MM.1S (cell line): ENCODE results near the gene PAX7.

Experiments
- DNase-seq: peaks from one replicate; pipeline ENCODE4 v3.0.0-alpha.2; 2015
- H2AFZ ChIP-seq: fragments of 300-600 bp; sonication (generic); 2 replicates; pipeline ENCODE4 v1.6.0; 2016; ENCODE audit warnings: antibody characterized with exemption, low read length
- H3F3A ChIP-seq: fragments of 300-600 bp; sonication (generic); 2 replicates; pipeline ENCODE4 v1.6.1; 2016; ENCODE audit warnings: mild to moderate bottlenecking, antibody characterized with exemption, low read length, moderate library complexity, mixed read lengths; ENCODE audit not compliant: insufficient read depth
- H3K27ac ChIP-seq: fragments of 300-600 bp; sonication (generic); 2 replicates; pipeline ENCODE4 v1.5.1; 2016; ENCODE audit warnings: mild to moderate bottlenecking, low read length
- H3K27me3 ChIP-seq: fragments of 300-600 bp; sonication (generic); replicated peaks from 2 replicates; pipeline ENCODE4 v1.6.0; 2016; ENCODE audit warnings: low read length; ENCODE audit not compliant: insufficient read depth
- H3K36me3 ChIP-seq: fragments of 300-600 bp; sonication (generic); replicated peaks from 2 replicates; pipeline ENCODE4 v1.6.1; 2016; ENCODE audit warnings: mild to moderate bottlenecking, low read length, mixed read lengths; ENCODE audit not compliant: insufficient read depth
- H3K4me1 ChIP-seq: fragments of 300-600 bp; sonication (generic); 2 replicates; pipeline ENCODE4 v1.6.1; 2016; ENCODE audit warnings: low read length, mixed read lengths
- H3K4me2 ChIP-seq: fragments of 300-600 bp; sonication (generic); 2 replicates; pipeline ENCODE4 v1.6.0; 2016; ENCODE audit warnings: low read depth, low read length
- H3K4me3 ChIP-seq: fragments of 300-600 bp; sonication (generic); 2 replicates; pipeline ENCODE4 v1.5.1; 2016; ENCODE audit warnings: low read length, mixed read lengths
- H3K79me2 ChIP-seq: fragments of 300-600 bp; sonication (generic); 2 replicates; pipeline ENCODE4 v1.6.1; 2016; ENCODE audit warnings: mixed run types, low read length, mixed read lengths
- H3K9ac ChIP-seq: fragments of 300-600 bp; sonication (generic); 2 replicates; pipeline ENCODE4 v1.6.1; 2016; ENCODE audit warnings: low read length, mixed read lengths
- H3K9me2 ChIP-seq: fragments of 300-600 bp; sonication (generic); replicated peaks from 2 replicates; pipeline ENCODE4 v1.6.1; 2016; ENCODE audit warnings: mild to moderate bottlenecking, low read length, mixed read lengths; ENCODE audit not compliant: insufficient read depth
- H3K9me3 ChIP-seq: fragments of 300-600 bp; sonication (generic); replicated peaks from 2 replicates; pipeline ENCODE4 v1.6.1; 2016; ENCODE audit warnings: mild to moderate bottlenecking, low read length, mixed read lengths; ENCODE audit not compliant: insufficient read depth
- H4K20me1 ChIP-seq: fragments of 300-600 bp; sonication (generic); 2 replicates; pipeline ENCODE4 v1.6.1; 2016; ENCODE audit warnings: mild to moderate bottlenecking, low read length, moderate library complexity, mixed read lengths; ENCODE audit not compliant: insufficient read depth
- CTCF ChIP-seq: fragments of 300-600 bp; sonication (generic); IDR thresholded peaks from 2 replicates; pipeline ENCODE4 v1.5.1; 2016; ENCODE audit warnings: antibody characterized with exemption, low read length, mixed read lengths
- EZH2 ChIP-seq: fragments of 300-600 bp; sonication (generic); optimal IDR thresholded peaks from 2 replicates; pipeline ENCODE3; 2017; ENCODE audit warnings: low read depth, mild to moderate bottlenecking, antibody characterized with exemption, low read length, mixed read lengths
- EZH2phosphoT487 ChIP-seq: fragments of 300-600 bp; sonication (generic); IDR thresholded peaks from 2 replicates; pipeline ENCODE4 v1.6.1; 2018; ENCODE audit warnings: antibody characterized with exemption, low read length

PAX7 gene

DNA sequence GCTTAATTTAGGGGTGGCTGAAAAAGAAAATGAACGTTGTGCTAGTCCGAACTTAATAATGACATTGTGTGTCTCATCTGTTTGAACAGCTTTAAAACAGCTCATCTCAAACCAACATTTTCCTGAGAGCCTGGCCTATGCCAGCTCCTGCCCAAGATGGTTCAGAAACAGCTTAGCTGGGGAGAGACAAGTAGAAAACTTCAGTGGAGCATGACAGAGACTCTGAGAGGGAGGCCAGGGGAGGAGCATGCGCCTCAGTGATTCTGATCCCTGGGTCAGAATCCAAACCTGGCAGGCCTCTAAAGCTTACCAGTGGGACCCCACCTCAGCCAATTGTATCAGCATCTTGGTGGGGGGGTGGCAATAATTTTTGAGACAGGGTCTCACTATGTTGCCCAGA is 129.5 kb downstream of the PAX7 start:
- H3K9me3 ChIP-seq = no peaks in the 10 kb centered on the region
- no peaks in the 10 kb centered on the region for H3K9me2 ChIP-seq
- H2AFZ ChIP-seq = no peak overlapping the region
- H3K27me3 ChIP-seq = peaks cover 84% of the 10 kb centered on the region
- H3K36me3 ChIP-seq = no peaks in the 10 kb centered on the region
- H3K4me3 ChIP-seq = no peak overlapping the region
- DNase-seq = no peak
- H3F3A ChIP-seq = no peaks in the 10 kb centered on the region
- no peaks in the 10 kb centered on the region for H3K4me1 ChIP-seq
- H3K27ac ChIP-seq = no peak overlapping the region
- H3K9ac ChIP-seq = no peak overlapping the region
- no peak overlapping the region for H3K4me2 ChIP-seq
- TF ChIP-seq CTCF (no peak), EZH2 (no peak), EZH2phosphoT487 (no peak)
- H3K79me2 ChIP-seq = no peaks in the 10 kb centered on the region
- H4K20me1 ChIP-seq = no peaks in the 10 kb centered on the region

DNA sequence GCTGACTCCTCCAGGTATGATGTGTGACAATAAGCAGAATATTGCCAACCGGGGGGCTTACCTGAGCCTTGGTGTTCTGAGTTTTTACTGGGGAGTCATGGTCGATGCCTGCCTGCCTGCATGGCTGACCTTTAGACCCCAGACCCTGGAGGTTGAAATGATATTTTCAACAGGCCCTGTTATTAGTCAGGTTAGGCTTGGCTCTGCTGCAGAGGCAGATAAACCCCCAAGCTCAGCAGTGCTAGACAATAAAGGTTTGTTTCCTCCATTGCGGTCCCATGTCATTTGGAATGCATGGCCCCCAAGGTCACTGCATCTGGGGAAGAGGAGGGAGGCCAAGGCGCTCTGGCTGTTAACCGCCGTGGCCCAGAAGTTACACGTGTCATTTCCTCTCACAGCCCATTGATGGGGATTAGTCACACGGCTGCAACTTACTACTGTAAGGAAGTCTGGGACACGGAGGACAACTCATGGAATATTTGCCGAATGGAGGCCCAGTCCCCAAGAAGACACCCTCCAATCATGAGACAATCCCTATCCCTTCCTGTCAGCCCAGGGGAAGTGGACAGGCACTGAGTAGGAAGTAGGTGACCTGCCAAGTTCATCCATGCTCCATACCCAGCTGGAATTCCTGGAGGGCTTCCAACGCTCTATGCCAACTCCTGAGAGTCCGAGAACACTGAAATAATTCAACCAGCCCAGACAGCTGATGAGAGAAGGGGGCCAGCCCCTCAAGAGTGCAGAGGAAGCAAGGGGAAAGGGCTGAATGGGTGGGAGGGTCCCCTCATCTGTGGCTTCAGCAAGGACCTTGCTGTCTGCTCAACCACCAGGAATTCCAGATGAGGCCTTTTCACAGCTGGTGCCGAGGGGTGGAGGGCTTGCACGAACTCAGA is 131.5 kb downstream of the PAX7 start:
- Histone ChIP-seq H3K36me3 (no peaks in the 10 kb centered on the region), H3K4me2 (no peak overlapping the region), H3K9me2 (no peaks in the 10 kb centered on the region), H3K27ac (no peak overlapping the region), H3K4me3 (no peak overlapping the region), H3K79me2 (no peaks in the 10 kb centered on the region), H3F3A (no peaks in the 10 kb centered on the region), H3K27me3 (peaks cover 85% of the 10 kb centered on the region), H4K20me1 (no peaks in the 10 kb centered on the region), H3K9me3 (no peaks in the 10 kb centered on the region), H3K9ac (no peak overlapping the region), H3K4me1 (no peaks in the 10 kb centered on the region), H2AFZ (no peak overlapping the region)
- no peak for DNase-seq
- TF ChIP-seq EZH2 = no peak
- no peak for TF ChIP-seq CTCF
- no peak for TF ChIP-seq EZH2phosphoT487

DNA sequence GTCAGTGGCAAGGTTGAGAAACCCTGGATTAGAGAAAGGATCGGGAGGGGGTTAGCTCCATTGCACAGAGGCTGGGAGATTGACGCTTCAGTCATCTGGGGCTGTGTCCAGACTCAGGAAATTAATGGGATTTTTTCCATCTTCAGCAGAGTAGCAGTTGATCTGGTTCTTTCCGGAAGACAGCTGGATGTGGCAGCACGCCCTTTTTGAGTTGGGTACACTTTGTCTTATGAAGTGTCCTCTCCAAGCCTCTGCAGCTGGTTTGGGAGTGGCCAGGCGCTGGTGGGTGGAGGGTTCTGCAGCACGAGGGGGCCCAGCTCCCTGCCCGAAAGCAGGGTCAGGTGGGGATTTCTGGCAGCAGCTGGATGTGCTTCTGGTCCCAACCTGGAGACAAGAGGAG is 133.7 kb downstream of the PAX7 start:
- no peak overlapping the region for H2AFZ ChIP-seq
- H3F3A ChIP-seq = no peaks in the 10 kb centered on the region
- no peak overlapping the region for H3K27ac ChIP-seq
- no peaks in the 10 kb centered on the region for H4K20me1 ChIP-seq
- no peaks in the 10 kb centered on the region for H3K36me3 ChIP-seq
- H3K9ac ChIP-seq = no peak overlapping the region
- no peak overlapping the region for H3K4me3 ChIP-seq
- no peaks in the 10 kb centered on the region for H3K4me1 ChIP-seq
- H3K27me3 ChIP-seq = peaks cover 90% of the 10 kb centered on the region
- H3K9me3 ChIP-seq = no peaks in the 10 kb centered on the region
- no peaks in the 10 kb centered on the region for H3K9me2 ChIP-seq
- no peak for DNase-seq
- TF ChIP-seq EZH2 (no peak), EZH2phosphoT487 (no peak), CTCF (no peak)
- H3K4me2 ChIP-seq = no peak overlapping the region
- no peaks in the 10 kb centered on the region for H3K79me2 ChIP-seq
